ENCODE data around the gene LIPC.

The LIPC gene

DNA sequence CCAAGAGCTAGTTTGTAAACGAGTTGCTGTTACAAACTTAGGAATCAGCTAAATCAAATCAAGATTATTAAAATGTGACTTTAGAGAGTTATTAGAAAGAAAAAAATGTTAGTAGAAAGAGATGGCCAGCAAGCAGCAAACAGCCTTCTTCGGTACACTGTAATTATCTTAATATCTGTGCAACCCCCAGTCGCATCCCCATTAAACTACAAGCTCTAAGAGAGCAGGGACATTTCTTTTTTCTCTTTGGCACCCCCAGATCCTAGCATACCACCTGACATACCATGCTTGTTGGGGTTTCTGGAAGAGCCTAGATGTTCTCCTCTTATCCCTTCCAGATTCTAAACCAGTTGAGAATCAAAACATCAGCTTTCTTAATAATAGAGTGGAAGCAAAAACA lies 45.1 kb upstream of the LIPC start:
- ChIA-PET POLR2A (no interaction called here), CTCF (interaction anchor here (0.6 kb wide), 1 partner anchor 753 kb away, joined by 3 read pairs; no protein-coding TSS in a partner anchor)
- Histone ChIP-seq H3K27ac (ENCODE audit: extremely low read depth, low read depth, low read length) (no peak overlapping the region), H3K4me1 (ENCODE audit: control insufficient read depth, insufficient read depth, low read length) (no peaks in the 10 kb centered on the region), H3K9me3 (ENCODE audit: control insufficient read depth, insufficient read depth, low read depth, low read length) (no peaks in the 10 kb centered on the region), H3K4me3 (ENCODE audit: low read depth, low read length) (no peak overlapping the region), H3K36me3 (ENCODE audit: control insufficient read depth in 2 of 2, insufficient read depth in 1 of 2, low read length in 2 of 2) (no peaks in the 10 kb centered on the region)
- no peak for TF ChIP-seq HOXA7 (CRISPR knock-in tag; IDR thresholded peaks at IDR 0.05; ENCODE audit: borderline replicate concordance)
- TF ChIP-seq, protein P1, sequence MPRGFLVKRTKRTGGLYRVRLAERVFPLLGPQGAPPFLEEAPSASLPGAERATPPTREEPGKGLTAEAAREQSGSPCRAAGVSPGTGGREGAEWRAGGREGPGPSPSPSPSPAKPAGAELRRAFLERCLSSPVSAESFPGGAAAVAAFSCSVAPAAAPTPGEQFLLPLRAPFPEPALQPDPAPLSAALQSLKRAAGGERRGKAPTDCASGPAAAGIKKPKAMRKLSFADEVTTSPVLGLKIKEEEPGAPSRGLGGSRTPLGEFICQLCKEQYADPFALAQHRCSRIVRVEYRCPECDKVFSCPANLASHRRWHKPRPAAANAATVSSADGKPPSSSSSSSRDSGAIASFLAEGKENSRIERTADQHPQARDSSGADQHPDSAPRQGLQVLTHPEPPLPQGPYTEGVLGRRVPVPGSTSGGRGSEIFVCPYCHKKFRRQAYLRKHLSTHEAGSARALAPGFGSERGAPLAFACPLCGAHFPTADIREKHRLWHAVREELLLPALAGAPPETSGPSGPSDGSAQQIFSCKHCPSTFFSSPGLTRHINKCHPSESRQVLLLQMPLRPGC (tag by site-specific recombination; IDR thresholded peaks at IDR 0.05): no peak
- no peak for TF ChIP-seq ZNF654 (tag by site-specific recombination; IDR thresholded peaks at IDR 0.05; ENCODE audit: low read depth)
- TF ChIP-seq ZNF239 (tag by site-specific recombination; IDR thresholded peaks at IDR 0.05): no peak
- TF ChIP-seq ZNF791 (tag by site-specific recombination; IDR thresholded peaks at IDR 0.05): no peak
- no peak for TF ChIP-seq ZNF335 (tag by site-specific recombination; conservative IDR thresholded peaks at IDR 0.05)
- TF ChIP-seq ZNF843 (tag by site-specific recombination; IDR thresholded peaks at IDR 0.05): no peak
- no peak for TF ChIP-seq ZBTB7A (tag by site-specific recombination; IDR thresholded peaks at IDR 0.05; ENCODE audit: low read depth)

GRCh38 chr15:58387130-58387529 lies 44.7 kb upstream of the LIPC start:
- H3K27ac ChIP-seq (ENCODE audit: extremely low read depth, low read depth, low read length): no peak overlapping the region
- no peak overlapping the region for H3K4me3 ChIP-seq (ENCODE audit: low read depth, low read length)
- H3K36me3 ChIP-seq (ENCODE audit: control insufficient read depth in 2 of 2, insufficient read depth in 1 of 2, low read length in 2 of 2): no peaks in the 10 kb centered on the region
- H3K9me3 ChIP-seq (ENCODE audit: control insufficient read depth, insufficient read depth, low read depth, low read length): no peaks in the 10 kb centered on the region
- ChIA-PET POLR2A (no interaction called here), CTCF (no interaction called here)
- TF ChIP-seq PATZ1 (tag by site-specific recombination; IDR thresholded peaks at IDR 0.05) (no peak), ZNF302 (tag by site-specific recombination; IDR thresholded peaks at IDR 0.05; ENCODE audit: low read depth) (no peak), ZNF677 (tag by site-specific recombination; IDR thresholded peaks at IDR 0.05) (no peak)
- TF ChIP-seq, protein P2, sequence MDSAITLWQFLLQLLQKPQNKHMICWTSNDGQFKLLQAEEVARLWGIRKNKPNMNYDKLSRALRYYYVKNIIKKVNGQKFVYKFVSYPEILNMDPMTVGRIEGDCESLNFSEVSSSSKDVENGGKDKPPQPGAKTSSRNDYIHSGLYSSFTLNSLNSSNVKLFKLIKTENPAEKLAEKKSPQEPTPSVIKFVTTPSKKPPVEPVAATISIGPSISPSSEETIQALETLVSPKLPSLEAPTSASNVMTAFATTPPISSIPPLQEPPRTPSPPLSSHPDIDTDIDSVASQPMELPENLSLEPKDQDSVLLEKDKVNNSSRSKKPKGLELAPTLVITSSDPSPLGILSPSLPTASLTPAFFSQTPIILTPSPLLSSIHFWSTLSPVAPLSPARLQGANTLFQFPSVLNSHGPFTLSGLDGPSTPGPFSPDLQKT (IDR thresholded peaks at IDR 0.05; ENCODE audit: borderline replicate concordance, low read depth, low read length): no peak
- H3K4me1 ChIP-seq (ENCODE audit: control insufficient read depth, insufficient read depth, low read length): no peaks in the 10 kb centered on the region

- H3K4me3 ChIP-seq (ENCODE audit: low read depth, low read length): no peak overlapping the region
- ChIA-PET POLR2A (no interaction called here), CTCF (no interaction called here)
- H3K36me3 ChIP-seq (ENCODE audit: control insufficient read depth in 2 of 2, insufficient read depth in 1 of 2, low read length in 2 of 2): no peaks in the 10 kb centered on the region
- TF ChIP-seq, protein P3, sequence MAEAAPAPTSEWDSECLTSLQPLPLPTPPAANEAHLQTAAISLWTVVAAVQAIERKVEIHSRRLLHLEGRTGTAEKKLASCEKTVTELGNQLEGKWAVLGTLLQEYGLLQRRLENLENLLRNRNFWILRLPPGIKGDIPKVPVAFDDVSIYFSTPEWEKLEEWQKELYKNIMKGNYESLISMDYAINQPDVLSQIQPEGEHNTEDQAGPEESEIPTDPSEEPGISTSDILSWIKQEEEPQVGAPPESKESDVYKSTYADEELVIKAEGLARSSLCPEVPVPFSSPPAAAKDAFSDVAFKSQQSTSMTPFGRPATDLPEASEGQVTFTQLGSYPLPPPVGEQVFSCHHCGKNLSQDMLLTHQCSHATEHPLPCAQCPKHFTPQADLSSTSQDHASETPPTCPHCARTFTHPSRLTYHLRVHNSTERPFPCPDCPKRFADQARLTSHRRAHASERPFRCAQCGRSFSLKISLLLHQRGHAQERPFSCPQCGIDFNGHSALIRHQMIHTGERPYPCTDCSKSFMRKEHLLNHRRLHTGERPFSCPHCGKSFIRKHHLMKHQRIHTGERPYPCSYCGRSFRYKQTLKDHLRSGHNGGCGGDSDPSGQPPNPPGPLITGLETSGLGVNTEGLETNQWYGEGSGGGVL (tag by site-specific recombination; IDR thresholded peaks at IDR 0.05): no peak
- TF ChIP-seq ZNF768 (tag by site-specific recombination; IDR thresholded peaks at IDR 0.05) (no peak), ZNF544 (tag by site-specific recombination; IDR thresholded peaks at IDR 0.05) (no peak), ZSCAN30 (tag by site-specific recombination; IDR thresholded peaks at IDR 0.05) (no peak), ZNF140 (tag by site-specific recombination; IDR thresholded peaks at IDR 0.05) (no peak)
- TF ChIP-seq, protein P4, sequence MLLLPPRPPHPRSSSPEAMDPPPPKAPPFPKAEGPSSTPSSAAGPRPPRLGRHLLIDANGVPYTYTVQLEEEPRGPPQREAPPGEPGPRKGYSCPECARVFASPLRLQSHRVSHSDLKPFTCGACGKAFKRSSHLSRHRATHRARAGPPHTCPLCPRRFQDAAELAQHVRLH (tag by site-specific recombination; IDR thresholded peaks at IDR 0.05): no peak
- no peaks in the 10 kb centered on the region for H3K9me3 ChIP-seq (ENCODE audit: control insufficient read depth, insufficient read depth, low read depth, low read length)
- no peaks in the 10 kb centered on the region for H3K4me1 ChIP-seq (ENCODE audit: control insufficient read depth, insufficient read depth, low read length)
- no peak overlapping the region for H3K27ac ChIP-seq (ENCODE audit: extremely low read depth, low read depth, low read length)
Measured at GRCh38 chr15:58388211-58388610, 43.6 kb upstream of the LIPC start.

Measured in HEK293 (cell line).